Neural progenitor cell (in vitro differentiated cells): ENCODE measurements around the gene ZG16. TPM values are rescaled to one million over a fixed set of nuclear protein-coding genes. Genes with fewer than 3 reads are reported as not detected.
A peak's percentile ranks its signal among the peaks of the same experiment; 100 is the strongest.

Experiments
- DNase-seq: peaks from one replicate; pipeline ENCODE4 v3.0.0-alpha.2; 2016; ENCODE audit warnings: low spot score
- H2AFZ ChIP-seq: fragments of 200-600 bp; sonication (generic); replicated peaks from 2 replicates; pipeline ENCODE4 v1.6.1; 2016; ENCODE audit warnings: antibody characterized with exemption
- H3F3A ChIP-seq: fragments of 200-600 bp; sonication (generic); 2 replicates; pipeline ENCODE4 v1.6.1; 2016; ENCODE audit warnings: antibody characterized with exemption, low read depth
- H3K27ac ChIP-seq: fragments of 200-600 bp; sonication (generic); 2 replicates; pipeline ENCODE4 v1.5.1; 2016; ENCODE audit warnings: mild to moderate bottlenecking
- H3K27me3 ChIP-seq: fragments of 200-600 bp; sonication (generic); 2 replicates; pipeline ENCODE4 v1.6.1; 2016; ENCODE audit warnings: mild to moderate bottlenecking, moderate library complexity
- H3K36me3 ChIP-seq: fragments of 200-600 bp; sonication (generic); 2 replicates; pipeline ENCODE4 v1.5.1; 2016
- H3K4me1 ChIP-seq: fragments of 200-600 bp; sonication (generic); 2 replicates; pipeline ENCODE4 v1.6.1; 2016; ENCODE audit warnings: mixed run types
- H3K4me2 ChIP-seq: fragments of 200-600 bp; sonication (generic); 2 replicates; pipeline ENCODE4 v1.6.1; 2016
- H3K4me3 ChIP-seq: fragments of 200-600 bp; sonication (generic); 2 replicates; pipeline ENCODE4 v1.5.1; 2016
- H3K79me2 ChIP-seq: fragments of 200-600 bp; sonication (generic); 2 replicates; pipeline ENCODE4 v1.6.1; 2016; ENCODE audit warnings: low read depth
- H3K9ac ChIP-seq: fragments of 200-600 bp; sonication (generic); 2 replicates; pipeline ENCODE4 v1.6.1; 2016
- H3K9me3 ChIP-seq: fragments of 200-600 bp; sonication (generic); 2 replicates; pipeline ENCODE4 v1.5.1; 2016; ENCODE audit warnings: low read depth
- H4K20me1 ChIP-seq: fragments of 200-600 bp; sonication (generic); 2 replicates; pipeline ENCODE4 v1.6.1; 2016; ENCODE audit warnings: low read depth
- H3K27ac Mint-ChIP-seq: 3 replicates; pipeline ENCODE4 v1.8.0; 2021; ENCODE audit warnings: mixed read lengths
- H3K27me3 Mint-ChIP-seq: 2 replicates; pipeline ENCODE4 v1.8.0; 2022; ENCODE audit warnings: low read depth, mild to moderate bottlenecking, inconsistent platforms, moderate library complexity, mixed read lengths; ENCODE audit not compliant: insufficient read depth
- H3K36me3 Mint-ChIP-seq: 3 replicates; pipeline ENCODE4 v1.8.0; 2021; ENCODE audit warnings: mixed read lengths
- H3K4me1 Mint-ChIP-seq: 3 replicates; pipeline ENCODE4 v1.8.0; 2021; ENCODE audit warnings: mixed read lengths
- H3K4me3 Mint-ChIP-seq: 3 replicates; pipeline ENCODE4 v1.8.0; 2021; ENCODE audit warnings: mild to moderate bottlenecking, moderate library complexity, mixed read lengths
- H3K9me3 Mint-ChIP-seq: 3 replicates; pipeline ENCODE4 v1.8.0; 2020; ENCODE audit warnings: mixed read lengths
- EZH2 ChIP-seq: fragments of 200-600 bp; sonication (generic); IDR thresholded peaks from 2 replicates; pipeline ENCODE4 v1.6.1; 2017; ENCODE audit warnings: antibody characterized with exemption, mild to moderate bottlenecking, moderate library complexity
- EZH2phosphoT487 ChIP-seq: fragments of 200-600 bp; sonication (generic); IDR thresholded peaks from 2 replicates; pipeline ENCODE4 v1.6.1; 2017; ENCODE audit warnings: antibody characterized with exemption
- total RNA-seq: library from RNA; depleted of rRNA; stranded (reverse); fragments of >200 nt; gene quantifications from 2 replicates; pipeline ENCODE4 v1.2.3, GENCODE V29; 2015; ENCODE audit warnings: low replicate concordance
- TF ChIP-seq, protein P1 (sequence below): fragments of 200-600 bp; sonication (generic); IDR thresholded peaks from 2 replicates; pipeline ENCODE4 v1.5.1; 2017; ENCODE audit warnings: antibody characterized with exemption, mild to moderate bottlenecking

The ZG16 gene
- total RNA-seq, 1 donor from 2014 or later = not detected

DNA sequence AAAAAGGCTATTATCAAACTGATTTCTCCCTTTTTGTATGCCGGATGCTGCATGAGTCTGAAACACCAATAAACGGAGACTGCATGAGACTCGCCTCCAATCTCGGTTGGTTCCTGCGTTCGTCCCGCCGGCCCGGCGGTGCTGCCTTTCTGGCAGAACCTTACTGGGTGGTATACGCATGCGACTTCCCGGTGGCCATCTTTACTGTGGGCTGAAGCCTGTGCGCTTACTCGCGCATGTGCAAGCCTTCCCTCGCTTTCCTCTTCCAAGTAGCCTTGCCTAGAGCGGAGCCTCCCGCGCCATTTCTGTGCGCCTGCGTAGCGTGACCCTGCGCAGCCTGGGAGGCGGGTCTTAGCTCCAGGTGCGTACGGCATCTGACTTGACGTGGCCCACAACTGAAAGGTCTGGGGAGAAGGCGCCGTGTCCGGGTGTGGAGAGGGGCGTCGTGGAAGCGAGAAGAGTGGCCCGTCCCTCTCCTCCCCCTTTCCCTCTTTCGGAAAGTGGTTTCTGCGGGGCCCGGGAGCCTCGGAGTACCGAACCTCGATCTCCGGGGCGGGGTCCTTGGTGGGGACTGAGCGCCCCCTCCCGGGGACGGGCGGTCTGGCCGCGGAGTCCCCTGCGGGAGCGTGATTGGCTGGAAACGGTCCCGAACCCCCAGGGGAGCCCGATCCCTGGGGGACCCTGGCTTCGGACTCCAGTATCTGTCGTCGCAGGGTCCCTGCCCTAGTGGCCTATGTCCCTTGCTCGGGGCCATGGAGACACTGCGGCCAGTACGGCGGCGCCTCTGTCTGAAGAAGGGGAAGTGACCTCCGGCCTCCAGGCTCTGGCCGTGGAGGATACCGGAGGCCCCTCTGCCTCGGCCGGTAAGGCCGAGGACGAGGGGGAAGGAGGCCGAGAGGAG lies 38.0 kb downstream of the ZG16 start, which contains the start of gene PAGR1:
Gene PAGR1 (plus strand): TSS at position 360 of the 901 bp plus-strand sequence. CDS start 374 bp downstream, at position 734.
- peak within 1 kb of the TSS; percentile 88 for H3K4me2 ChIP-seq
- H3F3A ChIP-seq = peaks cover 62% of the 10 kb centered on the region
- no peaks in the 10 kb centered on the region for H3K36me3 ChIP-seq
- peaks cover 29% of the 10 kb centered on the region for H3K4me1 ChIP-seq
- peak within 1 kb of the TSS; percentile 99 for H3K27ac Mint-ChIP-seq
- DNase-seq = peak; percentile 99
- no peaks in the 10 kb centered on the region for H3K9me3 ChIP-seq
- H3K36me3 Mint-ChIP-seq = peaks cover 14% of the 10 kb centered on the region
- H3K9me3 Mint-ChIP-seq = no peaks in the 10 kb centered on the region
- H2AFZ ChIP-seq = no peak within 1 kb of the TSS
- peaks cover 65% of the 10 kb centered on the region for H3K79me2 ChIP-seq
- peaks cover 43% of the 10 kb centered on the region for H4K20me1 ChIP-seq
- H3K4me3 ChIP-seq = peak within 1 kb of the TSS; percentile 83
- peak within 1 kb of the TSS; percentile 18 for H3K9ac ChIP-seq
- no peak for TF ChIP-seq EZH2phosphoT487
- TF ChIP-seq, protein P1, sequence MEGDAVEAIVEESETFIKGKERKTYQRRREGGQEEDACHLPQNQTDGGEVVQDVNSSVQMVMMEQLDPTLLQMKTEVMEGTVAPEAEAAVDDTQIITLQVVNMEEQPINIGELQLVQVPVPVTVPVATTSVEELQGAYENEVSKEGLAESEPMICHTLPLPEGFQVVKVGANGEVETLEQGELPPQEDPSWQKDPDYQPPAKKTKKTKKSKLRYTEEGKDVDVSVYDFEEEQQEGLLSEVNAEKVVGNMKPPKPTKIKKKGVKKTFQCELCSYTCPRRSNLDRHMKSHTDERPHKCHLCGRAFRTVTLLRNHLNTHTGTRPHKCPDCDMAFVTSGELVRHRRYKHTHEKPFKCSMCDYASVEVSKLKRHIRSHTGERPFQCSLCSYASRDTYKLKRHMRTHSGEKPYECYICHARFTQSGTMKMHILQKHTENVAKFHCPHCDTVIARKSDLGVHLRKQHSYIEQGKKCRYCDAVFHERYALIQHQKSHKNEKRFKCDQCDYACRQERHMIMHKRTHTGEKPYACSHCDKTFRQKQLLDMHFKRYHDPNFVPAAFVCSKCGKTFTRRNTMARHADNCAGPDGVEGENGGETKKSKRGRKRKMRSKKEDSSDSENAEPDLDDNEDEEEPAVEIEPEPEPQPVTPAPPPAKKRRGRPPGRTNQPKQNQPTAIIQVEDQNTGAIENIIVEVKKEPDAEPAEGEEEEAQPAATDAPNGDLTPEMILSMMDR = peak; percentile 94
- peaks cover 12% of the 10 kb centered on the region for H3K27me3 Mint-ChIP-seq
- H3K27me3 ChIP-seq = no peaks in the 10 kb centered on the region
- peaks cover 65% of the 10 kb centered on the region for H3K4me1 Mint-ChIP-seq
- H3K27ac ChIP-seq = peak within 1 kb of the TSS; percentile 53
- peak within 1 kb of the TSS; percentile 98 for H3K4me3 Mint-ChIP-seq

DNA sequence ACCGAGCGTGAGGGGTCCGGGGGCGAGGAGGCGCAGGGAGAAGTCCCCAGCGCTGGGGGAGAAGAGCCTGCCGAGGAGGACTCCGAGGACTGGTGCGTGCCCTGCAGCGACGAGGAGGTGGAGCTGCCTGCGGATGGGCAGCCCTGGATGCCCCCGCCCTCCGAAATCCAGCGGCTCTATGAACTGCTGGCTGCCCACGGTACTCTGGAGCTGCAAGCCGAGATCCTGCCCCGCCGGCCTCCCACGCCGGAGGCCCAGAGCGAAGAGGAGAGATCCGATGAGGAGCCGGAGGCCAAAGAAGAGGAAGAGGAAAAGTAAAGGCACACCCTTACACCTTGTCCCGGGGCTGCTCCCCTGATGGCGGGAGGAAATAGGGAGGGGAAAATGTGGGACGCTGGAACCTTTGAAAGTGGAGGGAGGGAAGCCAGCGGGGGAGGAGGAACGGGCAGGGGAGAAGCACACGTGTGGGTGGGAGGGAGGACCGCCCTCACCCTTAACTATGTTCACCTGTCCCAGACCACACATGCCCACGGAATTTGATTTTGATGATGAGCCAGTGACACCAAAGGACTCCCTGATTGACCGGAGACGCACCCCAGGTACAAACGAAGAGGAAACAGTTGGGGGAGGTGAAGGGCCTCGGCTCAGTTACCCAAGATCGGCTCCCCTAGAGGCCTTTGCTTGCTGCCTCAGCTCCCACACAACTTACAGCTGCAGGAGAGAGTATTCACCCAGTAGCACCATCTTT lies 38.8 kb downstream of the ZG16 start:
- Histone ChIP-seq H3K9me3 (no peaks in the 10 kb centered on the region), H3K36me3 (no peaks in the 10 kb centered on the region)
- H3K9me3 Mint-ChIP-seq = no peaks in the 10 kb centered on the region

GRCh38 chr16:29818082-29818481 lies 40.0 kb downstream of the ZG16 start:
- Histone ChIP-seq H3K36me3 (no peaks in the 10 kb centered on the region), H2AFZ (no peak overlapping the region), H3K79me2 (peaks cover 55% of the 10 kb centered on the region), H4K20me1 (peaks cover 43% of the 10 kb centered on the region), H3K4me3 (no peak overlapping the region), H3K4me1 (peaks cover 25% of the 10 kb centered on the region), H3K9ac (no peak overlapping the region), H3K27ac (no peak overlapping the region), H3F3A (peaks cover 59% of the 10 kb centered on the region), H3K4me2 (peak overlapping the region; percentile 88), H3K9me3 (no peaks in the 10 kb centered on the region), H3K27me3 (no peaks in the 10 kb centered on the region)
- TF ChIP-seq EZH2phosphoT487 = no peak
- Mint-ChIP-seq H3K4me1 (peaks cover 63% of the 10 kb centered on the region), H3K4me3 (peak overlapping the region; percentile 80), H3K9me3 (no peaks in the 10 kb centered on the region), H3K36me3 (peaks cover 14% of the 10 kb centered on the region), H3K27ac (peak overlapping the region; percentile 8), H3K27me3 (peaks cover 6% of the 10 kb centered on the region)
- DNase-seq = no peak

More for the DNA sequence above, 38.8 kb downstream of the ZG16 start:
- peak; percentile 62 for DNase-seq
- H3K4me1 Mint-ChIP-seq = peaks cover 62% of the 10 kb centered on the region
- H3K79me2 ChIP-seq = peaks cover 65% of the 10 kb centered on the region
- H3K27me3 ChIP-seq = no peaks in the 10 kb centered on the region
- H3F3A ChIP-seq = peaks cover 61% of the 10 kb centered on the region
- peak overlapping the region; percentile 88 for H3K4me2 ChIP-seq
- H3K4me3 Mint-ChIP-seq = peak overlapping the region; percentile 98
- peaks cover 43% of the 10 kb centered on the region for H4K20me1 ChIP-seq
- H3K4me1 ChIP-seq = peaks cover 29% of the 10 kb centered on the region
- H3K9ac ChIP-seq = peak overlapping the region; percentile 18
- peak overlapping the region; percentile 83 for H3K4me3 ChIP-seq
- H3K36me3 Mint-ChIP-seq = peaks cover 14% of the 10 kb centered on the region
- peaks cover 9% of the 10 kb centered on the region for H3K27me3 Mint-ChIP-seq
- TF ChIP-seq, protein P1 = no peak
- TF ChIP-seq EZH2phosphoT487 (no peak), EZH2 (no peak)
- no peak overlapping the region for H2AFZ ChIP-seq
- peak overlapping the region; percentile 63 for H3K27ac Mint-ChIP-seq
- H3K27ac ChIP-seq = no peak overlapping the region
